K562 (cell line): ENCODE results near the gene GATA6. TPM values are rescaled to one million over a fixed set of nuclear protein-coding genes. Genes with fewer than 3 reads are reported as not detected.

ENCODE experiments used
- ATAC-seq: fragments of 200-7000 bp; cut with Tn5 transposase; 3 replicates; pipeline ENCODE4 v1.9.1; 2020; ENCODE audit warnings: moderate library complexity
- BruUV-seq: library from RNA; stranded (reverse); fragments of 400-500 nt; replicated peaks from 2 replicates; lab custom pipeline; 2021; lab: Mats Ljungman, UMichigan
- CTCF ChIA-PET: fragments of 300-600 bp; formaldehyde crosslinking; extraction: SDS; loops from one replicate; lab custom pipeline; 2021; ENCODE audit warnings: low intra/inter-chr PET ratio; lab: Yijun Ruan, JAX
- POLR2A ChIA-PET: fragments of 300-600, 350-650 bp; sonication (Branson Sonifier 250); formaldehyde crosslinking; extraction: SDS; loops from one replicate; lab custom pipeline; 2021; ENCODE audit warnings: antibody characterized with exemption, inconsistent platforms; lab: Yijun Ruan, JAX
- DNase-seq, 4 experiments: peaks; one replicate each; pipeline versions ENCODE4 v3.0.0 to v3.0.0-alpha.2; 2011 to 2018; ENCODE audit warnings: low spot score in 3 of 4, mixed read lengths in 3 of 4; ENCODE audit errors: extremely low read depth in 1 of 4
- FAIRE-seq: peaks from 2 replicates; lab custom pipeline; 2011; peaks lifted over from hg19 to GRCh38; lab: Jason Lieb, UNC
- H2AFZ ChIP-seq: 2 replicates; pipeline ENCODE4 v1.6.0; 2011; ENCODE audit warnings: low read depth, low read length, control low read depth, inconsistent platforms
- H3K27ac ChIP-seq: fragments of 200-600 bp; 3 replicates; pipeline ENCODE4 v1.8.0; 2011; ENCODE audit warnings: low read depth, mild to moderate bottlenecking, control low read depth, inconsistent platforms, low read length, moderate library complexity, mixed read lengths; ENCODE audit errors: extremely low read depth
- H3K27me3 ChIP-seq, 2 experiments: fragments of 300-600 bp in 1 of 2; 2 replicates in 1 of 2; 3 replicates in 1 of 2; pipeline versions ENCODE4 v1.6.0 to v1.8.0; 2011; ENCODE audit warnings: inconsistent platforms in 2 of 2, low read length in 2 of 2, mild to moderate bottlenecking in 1 of 2, mixed read lengths in 1 of 2, moderate library complexity in 1 of 2; ENCODE audit not compliant: control insufficient read depth in 2 of 2, insufficient read depth in 2 of 2
- H3K36me3 ChIP-seq: fragments of 300-600 bp; 3 replicates; pipeline ENCODE4 v1.8.0; 2011; ENCODE audit warnings: mild to moderate bottlenecking, low read length, inconsistent platforms; ENCODE audit not compliant: control insufficient read depth, insufficient read depth
- H3K4me1 ChIP-seq, 2 experiments: fragments of 200-600 bp in 1 of 2; replicated peaks in 1 of 2; 2 replicates in 1 of 2; 3 replicates in 1 of 2; pipeline versions ENCODE4 v1.5.1 to v1.8.0; 2011; ENCODE audit warnings: inconsistent platforms in 2 of 2, low read length in 2 of 2, mild to moderate bottlenecking in 1 of 2, mixed read lengths in 1 of 2, moderate library complexity in 1 of 2; ENCODE audit not compliant: control insufficient read depth in 2 of 2, insufficient read depth in 2 of 2
- H3K4me2 ChIP-seq: 2 replicates; pipeline ENCODE4 v1.6.1; 2011; ENCODE audit warnings: low read length, control low read depth, inconsistent platforms, mixed read lengths; ENCODE audit not compliant: insufficient read depth
- H3K4me3 ChIP-seq: fragments of 200-600 bp; sonication (generic), shearing (Covaris generic); 2 replicates; pipeline ENCODE4 v1.5.1; 2016; ENCODE audit warnings: control low read depth, inconsistent platforms
- H3K79me2 ChIP-seq: fragments of 200-600 bp; 3 replicates; pipeline ENCODE4 v1.8.0; 2011; ENCODE audit warnings: low read length, inconsistent platforms; ENCODE audit not compliant: control insufficient read depth, insufficient read depth
- H3K9ac ChIP-seq, 2 experiments: 2 replicates each; pipeline versions ENCODE4 v1.6.0 to v1.6.1; 2011; ENCODE audit warnings: low read depth in 2 of 2, low read length in 2 of 2, control low read depth in 1 of 2, inconsistent platforms in 1 of 2, mild to moderate bottlenecking in 1 of 2, mixed read lengths in 1 of 2; ENCODE audit not compliant: insufficient read depth in 1 of 2
- H3K9me1 ChIP-seq: one replicate; pipeline ENCODE4 v1.6.0; 2011; ENCODE audit warnings: inconsistent platforms, mild to moderate bottlenecking, low read length, moderate library complexity; ENCODE audit not compliant: control insufficient read depth, insufficient read depth
- H3K9me3 ChIP-seq: replicated peaks from 2 replicates; pipeline ENCODE4 v1.5.1; 2011; ENCODE audit warnings: low read depth, low read length, inconsistent platforms; ENCODE audit not compliant: control insufficient read depth, insufficient read depth
- H4K20me1 ChIP-seq: replicated peaks from 2 replicates; pipeline ENCODE4 v1.6.1; 2011; ENCODE audit warnings: low read length, inconsistent platforms, mixed read lengths; ENCODE audit not compliant: control insufficient read depth, insufficient read depth
- CBX2 ChIP-seq: fragments of 200-600 bp; sonication (generic); IDR thresholded peaks from one replicate; pipeline ENCODE4 v1.6.1; 2012; ENCODE audit warnings: mild to moderate bottlenecking, low read length, inconsistent platforms; ENCODE audit not compliant: insufficient read depth, poor library complexity, severe bottlenecking
- ESRRA ChIP-seq: fragments of 450-650 bp; IDR thresholded peaks from 2 replicates; pipeline ENCODE4 v1.6.1; 2014; ENCODE audit warnings: low read depth, mild to moderate bottlenecking, moderate library complexity, borderline replicate concordance
- HNRNPLL ChIP-seq: fragments of 200-400 bp; formaldehyde crosslinking; IDR thresholded peaks from 2 replicates; pipeline ENCODE4 v1.6.1; 2017; ENCODE audit warnings: low read length, low read depth, mild to moderate bottlenecking; ENCODE audit not compliant: poor library complexity, severe bottlenecking
- PPARD ChIP-seq: fragments of 250-450 bp; sonication (Bioruptor Pico); IDR thresholded peaks from 2 replicates; pipeline ENCODE4 v1.8.0; 2022; ENCODE audit warnings: inconsistent platforms, mild to moderate bottlenecking, moderate library complexity
- ZNF780A ChIP-seq: fragments of 250-450 bp; sonication (Bioruptor Pico); IDR thresholded peaks from 2 replicates; pipeline ENCODE4 v1.5.0; 2021; ENCODE audit warnings: mild to moderate bottlenecking
- WGBS: fragments of 100-300 bp; shearing (Covaris generic); methylation state at CpG from one replicate; pipeline ENCODE4 v1.1.6; 2016; ENCODE audit warnings: low coverage, mixed read lengths; ENCODE audit not compliant: insufficient coverage; ENCODE audit errors: missing lambda C conversion rate; 5-methylcytosine and 5-hydroxymethylcytosine counted together
- in situ Hi-C: fragments of 300-500 bp; cut with MboI; formaldehyde crosslinking; loops from 4 replicates; pipeline ENCODE4 v1.15.0; 2018; ENCODE audit warnings: inconsistent platforms, mixed read lengths
- intact Hi-C: fragments of 100-400 bp; cut with micrococcal nuclease; formaldehyde crosslinking; loops from 2 replicates; pipeline ENCODE4 v1.14.2; 2022
- polyA plus RNA-seq, 8 experiments: library from polyadenylated mRNA; depleted of rRNA in 4 of 8; stranded (reverse) in 5 of 8; unstranded in 3 of 8; fragments of >200 nt; fragmentation: Nextera tagmentation in 2 of 8; fragmentation: Illumina TruSeq in 1 of 8; extraction: Ambion mirVana in 2 of 8; extraction: Trizol in 1 of 8; gene quantifications; 2 replicates each; pipeline versions ENCODE4 v1.2.1 to v1.2.3, GENCODE V29; 2011 to 2014; ENCODE audit warnings: inconsistent platforms in 1 of 8, missing spikeins in 1 of 8
- total RNA-seq, 7 experiments: library from RNA; depleted of rRNA in 6 of 7; stranded (reverse); fragments of >200 nt in 6 of 7; fragmentation: Illumina TruSeq in 2 of 7; extraction: Trizol in 2 of 7; gene quantifications; 2 replicates each; pipeline versions ENCODE4 v1.2.1 to v1.2.3, GENCODE V29; 2011 to 2021; ENCODE audit warnings: low replicate concordance in 1 of 7

GATA6 gene
- total and polyA plus RNA-seq, 9 of the 15 experiments (the other 6 are each of a cell fraction or from before 2014, with no cell fraction given): 0.01 to 0.24 (median 0.16) TPM; not detected in 5

DNA sequence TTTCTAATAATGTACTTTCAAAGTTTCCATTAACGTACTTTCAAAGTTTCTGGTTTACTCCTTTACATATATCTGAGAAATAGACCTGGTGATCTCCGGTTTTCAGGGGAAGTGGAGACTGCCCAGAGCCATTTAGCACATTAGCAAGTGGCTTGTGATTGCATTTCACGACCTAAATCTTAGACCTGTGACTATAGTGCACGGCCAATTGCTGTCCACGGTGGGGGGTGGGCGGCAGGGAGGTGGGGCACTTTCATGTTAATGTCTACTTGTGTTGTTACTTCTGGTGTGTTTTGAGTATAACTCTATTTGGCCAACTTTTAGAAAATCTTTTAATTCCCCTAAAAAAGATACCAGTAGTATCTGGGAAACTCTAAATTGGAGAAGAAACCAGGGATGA is 11.3 kb downstream of the GATA6 start:
- H3K36me3 ChIP-seq: no peaks in the 10 kb centered on the region
- H3K79me2 ChIP-seq: no peaks in the 10 kb centered on the region
- H3K9ac ChIP-seq: no peak overlapping the region
- ChIA-PET CTCF (no interaction called here), POLR2A (no interaction called here)
- peaks cover 11 to 12% of the 10 kb centered on the region in 2 experiments; a peak in 4 of 5 replicates for H3K27me3 ChIP-seq
- TF ChIP-seq PPARD: no peak
- TF ChIP-seq ESRRA: no peak
- no peak for TF ChIP-seq CBX2
- TF ChIP-seq HNRNPLL: no peak
- TF ChIP-seq ZNF780A (CRISPR knock-in tag): no peak
- no peak overlapping the region for H3K4me2 ChIP-seq
- H4K20me1 ChIP-seq: no peaks in the 10 kb centered on the region
- peaks cover 0 to 10% of the 10 kb centered on the region in 2 experiments; a peak in 1 of 5 replicates for H3K4me1 ChIP-seq
- H3K27ac ChIP-seq: no peak overlapping the region
- in situ Hi-C loops: no loop called here
- WGBS: 3% methylated on average over 6 of the region's 6 CpGs
- no peak for FAIRE-seq
- H3K9me3 ChIP-seq: no peaks in the 10 kb centered on the region
- no peak overlapping the region for H2AFZ ChIP-seq
- BruUV-seq: no TSS peak
- H3K4me3 ChIP-seq: no peak overlapping the region
- no peak for DNase-seq
- no peak for ATAC-seq
- no peaks in the 10 kb centered on the region for H3K9me1 ChIP-seq
- intact Hi-C loops: no loop called here
